Iris pigment epithelial cell (primary cell): ENCODE measurements around the gene FAIM2.

ENCODE experiments used
- DNase-seq: peaks from one replicate; pipeline ENCODE4 v3.0.0-alpha.2; 2011; ENCODE audit warnings: low read depth

FAIM2 gene

DNA sequence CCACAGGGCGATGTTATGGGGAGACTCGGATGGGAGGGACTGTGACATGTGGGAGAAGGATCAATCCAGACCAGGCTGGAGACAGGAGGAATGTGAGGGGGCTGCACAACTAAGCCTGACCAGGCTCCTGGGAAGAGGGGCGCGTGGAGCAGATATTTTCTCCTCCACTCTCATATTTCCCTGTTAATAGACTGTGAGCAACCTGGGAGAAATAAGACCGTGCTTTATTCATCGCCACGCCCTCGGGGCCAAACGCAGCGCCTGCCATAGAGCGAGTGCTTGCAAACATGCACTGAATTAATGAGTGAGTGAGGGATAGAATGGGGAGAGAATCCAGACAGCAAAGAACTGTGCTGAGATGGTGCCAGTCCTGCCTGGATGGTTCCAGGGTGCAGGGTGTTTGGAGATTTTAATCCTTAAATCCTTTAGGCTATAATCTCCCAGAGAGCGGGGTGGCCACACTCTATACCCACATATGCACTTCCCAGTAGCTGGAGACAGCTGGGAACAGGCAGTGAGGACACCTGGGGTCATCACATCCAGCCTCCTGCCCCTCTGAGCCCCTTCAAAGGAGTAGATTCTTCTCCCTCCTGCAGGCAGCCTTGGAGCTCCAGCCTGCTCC, 13.6 kb upstream of the FAIM2 start:
- DNase-seq = no peak

DNA sequence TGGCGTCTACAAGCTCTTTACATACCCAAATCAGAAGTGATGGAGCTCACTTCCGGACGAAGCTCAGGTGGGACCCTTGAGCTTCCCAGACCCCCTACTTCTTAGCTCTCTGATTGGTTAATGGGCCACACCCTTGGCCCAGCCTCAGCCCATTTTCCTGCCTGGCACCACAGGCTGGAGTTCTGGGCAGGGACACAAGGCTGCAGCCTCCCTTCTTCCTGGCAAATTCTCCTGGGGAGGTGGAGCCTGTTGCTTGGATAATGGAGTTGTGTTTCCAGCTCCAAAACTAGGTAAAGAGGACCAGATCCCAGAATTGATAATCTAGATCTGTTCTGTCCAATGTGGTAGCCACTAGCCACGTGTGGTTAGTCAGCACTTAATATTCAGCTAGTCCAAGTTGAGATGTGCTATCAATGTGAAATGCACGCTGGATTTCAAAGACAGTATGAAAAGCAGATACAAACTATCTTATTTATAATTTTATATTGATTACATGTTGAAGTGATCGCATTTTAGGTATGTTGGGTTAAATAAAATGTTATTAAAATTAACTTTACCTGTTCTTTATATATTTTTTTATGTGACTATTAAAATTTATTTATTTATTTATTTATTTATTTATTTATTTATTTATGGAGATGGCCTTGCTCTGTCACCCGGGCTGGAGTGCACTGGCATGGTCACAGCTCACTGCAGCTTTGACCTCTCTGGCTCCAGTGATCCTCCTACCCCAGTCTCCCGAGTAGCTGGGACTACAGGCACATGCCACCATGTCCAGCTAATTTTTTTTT, 12.6 kb upstream of the FAIM2 start:
- no peak for DNase-seq

DNA sequence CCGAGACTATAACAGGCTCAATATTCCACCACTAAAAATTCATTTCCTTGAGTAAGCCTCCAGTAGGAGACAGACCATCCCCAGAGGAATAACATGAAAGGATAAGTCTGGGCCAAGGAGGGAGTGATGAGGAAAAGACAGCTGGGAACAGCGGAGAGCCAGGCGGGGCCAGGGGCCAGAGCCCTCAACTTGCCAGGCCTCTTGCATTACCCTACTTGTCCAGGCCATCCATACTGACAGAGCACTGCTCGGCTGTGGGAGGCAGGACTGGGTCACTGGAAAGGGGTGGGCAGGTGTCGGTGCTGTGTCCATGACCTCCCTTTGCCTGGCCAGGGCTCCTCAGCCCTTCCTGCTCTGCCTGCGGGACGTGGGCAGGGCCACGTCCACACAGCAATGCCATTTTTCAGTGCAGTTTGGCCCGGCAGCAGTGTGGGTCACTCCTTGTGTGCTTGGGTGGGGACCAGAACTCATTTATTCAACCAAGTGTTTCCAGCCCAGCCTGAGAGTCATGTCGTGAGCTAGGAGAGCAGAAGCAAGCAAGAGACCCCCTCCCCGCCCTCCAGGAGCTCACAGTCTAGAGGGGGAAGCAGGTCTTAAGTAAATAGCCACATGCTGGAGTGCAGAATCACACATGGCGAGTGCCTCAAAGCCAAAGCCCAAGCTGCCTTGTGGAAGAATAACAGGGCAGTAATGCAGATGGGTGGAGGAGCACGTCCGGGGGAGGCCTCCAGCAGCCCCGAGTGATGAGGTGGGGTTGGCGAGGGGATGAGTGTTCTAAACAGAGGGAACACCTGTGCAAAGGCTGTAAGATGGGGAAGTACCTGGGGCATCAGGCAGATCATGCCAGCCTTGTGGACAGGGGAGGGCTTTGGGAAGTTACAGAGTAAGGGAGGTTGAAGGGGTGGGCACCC, 8.9 kb upstream of the FAIM2 start:
- no peak for DNase-seq

DNA sequence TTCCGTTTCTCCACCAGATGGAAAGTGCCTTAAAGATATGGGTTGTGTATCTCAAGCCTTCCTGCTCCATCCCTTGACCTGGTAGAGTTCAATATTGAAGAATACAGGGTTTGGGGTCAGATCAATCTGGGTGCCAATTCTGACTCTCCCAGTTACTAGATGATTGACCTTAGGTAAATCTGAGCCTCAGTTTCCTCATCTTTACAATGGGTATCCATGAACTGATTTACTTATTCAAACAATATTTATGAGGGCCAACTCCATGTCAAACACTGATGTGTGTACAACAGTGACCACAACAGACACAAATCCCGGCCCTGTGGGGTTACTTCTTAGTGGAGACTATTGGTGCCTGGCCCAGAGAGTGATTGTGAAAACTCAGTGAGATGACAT, 7.5 kb upstream of the FAIM2 start:
- no peak for DNase-seq

DNA sequence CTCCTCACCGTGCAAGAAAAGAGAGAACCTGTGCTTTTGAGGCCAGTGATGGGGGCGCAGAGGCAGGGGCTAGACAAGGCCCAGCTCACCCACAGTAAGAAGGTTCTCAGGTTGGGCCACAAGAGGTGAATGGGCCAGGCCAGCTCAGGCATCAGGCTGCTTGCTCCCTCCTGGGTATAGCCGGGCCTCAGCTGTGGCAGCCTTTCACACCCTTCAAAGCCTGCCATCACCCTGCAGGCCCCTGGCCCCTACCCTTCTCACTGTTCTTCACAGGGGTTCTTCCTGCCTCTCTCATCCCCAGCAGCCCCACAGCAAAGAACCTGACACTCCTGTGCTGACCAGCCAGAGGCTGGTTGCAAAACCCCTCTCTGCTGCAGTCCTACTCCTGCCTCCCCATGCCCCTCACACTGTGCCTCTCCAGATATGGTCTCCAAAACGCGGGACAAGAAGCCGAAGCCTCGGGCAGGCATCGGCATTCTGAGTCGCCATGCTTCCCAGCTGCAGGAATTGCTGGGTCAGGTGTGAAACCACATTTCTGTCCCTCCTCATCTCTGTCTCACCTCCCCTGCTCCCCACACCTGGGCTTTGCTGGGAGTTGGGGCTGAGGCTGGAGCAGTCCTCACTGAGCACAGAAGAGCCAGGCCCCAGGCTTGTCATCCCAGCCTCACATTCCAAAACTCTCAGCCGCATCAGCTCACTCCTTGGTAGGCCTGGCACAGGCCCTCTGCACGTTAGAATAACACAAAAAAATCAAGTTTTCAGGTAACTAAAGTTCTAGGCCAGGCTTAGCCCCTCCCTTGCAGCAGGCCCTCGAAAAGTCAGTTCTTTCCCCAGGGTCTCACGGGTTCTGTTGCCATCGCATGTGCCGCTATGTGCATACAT, 6.9 kb upstream of the FAIM2 start:
- DNase-seq = no peak

DNA sequence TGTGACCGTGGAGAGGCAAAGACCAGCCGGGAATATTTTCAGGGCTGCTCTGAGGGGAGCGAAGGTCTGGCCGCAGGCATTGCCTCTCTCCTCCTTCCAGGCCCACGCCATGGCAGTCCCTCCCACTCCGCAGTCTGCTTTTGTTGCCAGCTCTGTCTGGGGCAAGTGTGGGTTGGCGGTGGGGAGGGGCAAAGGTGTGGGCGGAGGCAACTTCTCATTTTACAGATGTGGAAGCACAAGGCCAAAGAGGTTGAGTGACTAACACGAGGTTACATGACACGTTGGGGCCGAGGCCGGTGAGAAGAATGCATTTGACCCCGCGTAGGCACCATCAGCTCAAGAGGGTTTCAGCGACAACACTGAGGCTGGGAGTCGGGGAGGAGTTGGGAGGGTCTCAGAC, 6.1 kb upstream of the FAIM2 start:
- peak; percentile 79 for DNase-seq

DNA sequence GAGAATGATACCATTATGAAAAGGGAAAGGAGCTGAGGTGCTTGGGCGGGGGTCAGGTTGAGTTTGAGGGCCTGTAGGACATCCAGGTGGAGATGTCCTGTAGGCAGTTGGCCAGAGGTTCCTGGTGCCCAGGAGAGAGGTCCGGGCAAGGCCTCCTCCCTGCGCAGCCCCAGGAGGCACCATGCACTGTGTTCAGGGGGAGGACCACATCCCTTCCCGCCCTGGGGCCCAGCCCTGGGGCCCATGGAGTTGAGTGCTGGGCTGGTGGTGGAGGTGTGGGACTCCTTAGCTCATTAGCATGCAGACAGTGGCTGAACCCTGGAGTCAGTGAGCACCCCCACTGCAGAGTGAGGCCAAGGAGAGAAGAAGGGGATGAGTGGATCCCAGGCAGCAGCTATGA, 5.7 kb upstream of the FAIM2 start:
- DNase-seq = no peak

DNA sequence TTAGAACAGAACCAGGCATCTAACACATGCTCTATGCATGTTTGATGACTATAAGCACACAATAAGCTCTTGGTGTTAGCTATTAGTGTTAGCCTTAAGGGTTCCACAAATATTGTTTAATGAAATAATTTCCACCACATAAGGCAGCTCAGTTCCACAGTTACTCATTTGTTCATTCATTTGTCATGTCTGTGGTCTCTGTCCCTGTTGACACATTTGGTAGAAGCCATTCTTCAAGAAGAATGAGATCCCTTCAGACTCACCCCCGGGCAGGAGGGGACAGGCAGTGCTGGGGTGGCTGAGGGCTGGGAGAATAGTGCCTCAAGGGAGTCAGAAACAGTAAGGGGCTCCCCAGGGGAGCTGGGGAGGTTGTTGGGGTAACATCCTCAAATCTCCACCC, 3.7 kb upstream of the FAIM2 start:
- no peak for DNase-seq

DNA sequence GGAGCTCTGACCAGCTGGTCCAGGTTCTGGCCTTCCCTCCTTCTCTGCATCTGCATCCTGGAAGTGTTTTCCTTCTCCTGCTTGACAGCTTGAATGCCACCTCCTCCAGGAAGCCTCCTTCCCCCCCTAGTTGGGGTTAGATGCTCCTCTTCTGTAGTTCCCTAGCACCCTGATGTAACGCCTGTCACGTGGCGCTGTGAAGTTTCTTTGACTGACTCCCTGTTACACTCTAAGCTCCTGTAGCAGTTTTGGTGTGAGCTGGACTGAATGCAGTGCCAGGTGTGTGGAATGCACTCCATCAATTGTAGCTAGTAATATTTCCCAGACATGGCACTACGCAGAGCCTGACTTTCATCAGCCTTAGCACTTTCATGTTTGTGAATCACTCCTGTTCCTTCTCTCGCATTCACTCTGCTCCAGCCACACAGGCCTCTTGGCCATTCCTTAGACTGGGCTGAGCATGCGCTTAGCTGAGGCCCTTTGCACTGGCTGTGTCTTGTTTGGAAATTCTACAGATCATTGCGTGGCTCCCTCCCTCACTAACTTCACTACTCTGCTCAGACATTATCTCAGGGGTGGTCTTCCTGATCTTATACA, 2.1 kb upstream of the FAIM2 start:
- DNase-seq = no peak

DNA sequence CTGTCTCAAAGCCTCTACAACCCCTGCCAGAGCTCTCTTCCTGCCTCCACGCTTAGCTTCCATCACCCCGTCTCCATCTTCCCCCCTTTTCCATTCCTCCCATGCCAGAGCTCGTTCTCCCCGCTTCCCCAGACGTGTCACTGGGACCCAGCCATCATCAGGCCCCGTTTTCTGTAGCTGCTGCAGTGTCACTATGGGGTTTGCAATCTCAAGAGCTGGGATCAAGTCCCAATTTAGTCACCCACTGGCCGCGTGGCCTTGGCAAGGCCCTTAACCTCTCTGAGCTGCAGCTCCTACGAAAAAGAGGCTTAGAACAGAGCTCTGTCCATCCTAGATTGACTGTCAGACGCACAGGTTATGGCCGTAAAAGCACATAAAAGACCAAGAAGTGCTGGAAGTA, 901 bp upstream of the FAIM2 start:
- no peak for DNase-seq

DNA sequence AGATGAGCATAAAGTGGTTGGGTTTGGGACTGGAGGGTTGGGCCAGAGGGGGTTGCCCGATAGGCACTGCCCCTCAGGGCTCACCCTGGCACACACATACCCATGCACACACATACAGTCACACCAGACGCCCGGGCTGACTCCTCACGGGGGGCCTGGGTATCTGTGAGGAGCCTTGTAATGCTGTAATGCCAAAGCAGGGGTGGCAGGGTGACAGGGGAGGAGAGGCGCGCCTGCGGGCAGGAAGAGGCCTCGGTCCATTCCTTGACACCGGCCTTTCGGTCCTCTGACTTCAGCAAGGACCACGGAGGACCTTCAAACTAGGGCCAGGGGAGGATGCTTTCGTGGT, 375 bp downstream of the FAIM2 start:
- DNase-seq = no peak

DNA sequence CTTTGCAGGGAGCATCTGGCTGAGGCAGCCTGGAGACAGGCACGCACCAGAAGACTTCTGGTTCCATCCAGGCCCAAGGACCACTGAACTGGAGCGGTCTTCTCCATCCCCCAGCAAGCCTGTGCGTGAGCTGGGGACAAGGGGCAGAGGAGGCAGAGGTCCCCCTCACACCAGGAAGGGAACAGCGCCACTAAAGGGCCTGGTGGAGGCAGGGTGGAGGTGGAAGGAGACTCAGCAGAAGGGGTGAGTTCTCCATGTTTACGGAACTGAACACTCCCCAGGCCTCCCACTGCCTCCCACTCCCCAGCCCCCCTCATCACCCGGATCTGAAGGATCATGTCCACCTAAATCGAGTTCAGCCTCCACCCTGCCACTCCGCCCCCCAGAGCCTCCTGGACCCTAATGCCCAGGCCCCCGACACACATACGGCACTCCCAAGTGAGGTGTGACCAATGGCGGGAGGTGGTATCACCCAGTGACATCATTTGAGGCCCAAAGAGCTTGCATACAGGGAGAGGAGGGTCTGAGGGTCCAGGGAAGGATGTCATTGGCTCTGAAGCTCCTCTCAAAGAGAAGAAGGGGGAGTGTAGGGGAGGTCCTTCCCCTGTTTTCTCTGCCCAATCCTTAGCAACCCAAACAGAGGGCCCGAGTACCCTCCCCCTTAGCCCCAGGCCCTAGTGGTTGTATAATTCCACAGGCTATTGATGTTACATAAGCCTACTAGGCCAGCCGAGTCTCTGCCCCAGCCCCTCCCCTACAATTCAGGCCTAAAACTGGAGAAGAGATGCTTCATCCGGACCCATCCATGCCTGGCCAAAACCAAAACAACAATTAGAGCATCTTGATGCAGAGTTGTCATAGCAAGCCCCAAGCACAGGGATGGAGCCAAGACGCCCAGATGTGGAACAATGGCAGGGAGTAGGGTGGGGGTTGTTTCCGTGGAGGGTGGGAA, 1.0 kb downstream of the FAIM2 start:
- DNase-seq = no peak

DNA sequence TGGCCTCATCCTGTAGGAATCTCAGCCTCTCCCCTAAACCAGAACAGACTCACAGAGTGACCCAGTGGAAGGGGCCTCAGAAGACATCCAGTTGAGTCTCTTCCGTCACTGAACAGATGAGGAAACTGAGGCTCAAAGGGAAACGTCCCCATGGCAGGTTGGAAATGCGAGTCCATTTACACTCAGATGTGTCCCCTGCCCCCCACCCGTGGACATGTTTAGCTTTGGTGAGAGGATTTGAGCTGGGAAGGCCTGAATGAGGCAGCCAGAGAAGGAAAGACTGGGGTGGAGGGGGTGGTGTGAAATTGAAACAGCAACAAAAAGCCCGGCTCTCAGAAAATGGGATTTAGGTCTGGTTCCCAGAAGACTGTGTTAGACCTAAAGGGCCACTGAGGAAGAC, 1.7 kb downstream of the FAIM2 start:
- DNase-seq = no peak

DNA sequence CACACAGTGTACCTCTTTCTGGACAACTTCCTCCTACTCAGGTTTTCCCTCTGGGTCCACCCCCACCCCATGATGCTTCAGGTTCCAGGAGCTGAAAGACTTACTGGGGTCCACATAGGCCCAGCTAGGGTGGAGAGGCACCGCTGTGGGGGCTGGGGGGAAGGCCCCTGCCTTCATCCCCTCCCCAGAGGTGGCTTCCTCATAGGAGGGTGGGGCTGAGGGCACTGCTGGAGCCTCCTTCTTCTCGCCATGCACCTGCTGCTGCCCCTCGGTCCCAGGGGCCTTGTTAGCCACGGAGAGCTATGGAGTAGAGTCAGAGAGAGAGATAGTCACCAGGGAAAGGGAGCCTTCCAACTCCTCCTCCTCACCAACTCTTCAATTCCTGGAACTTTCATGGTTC, 2.7 kb downstream of the FAIM2 start:
- DNase-seq = no peak

DNA sequence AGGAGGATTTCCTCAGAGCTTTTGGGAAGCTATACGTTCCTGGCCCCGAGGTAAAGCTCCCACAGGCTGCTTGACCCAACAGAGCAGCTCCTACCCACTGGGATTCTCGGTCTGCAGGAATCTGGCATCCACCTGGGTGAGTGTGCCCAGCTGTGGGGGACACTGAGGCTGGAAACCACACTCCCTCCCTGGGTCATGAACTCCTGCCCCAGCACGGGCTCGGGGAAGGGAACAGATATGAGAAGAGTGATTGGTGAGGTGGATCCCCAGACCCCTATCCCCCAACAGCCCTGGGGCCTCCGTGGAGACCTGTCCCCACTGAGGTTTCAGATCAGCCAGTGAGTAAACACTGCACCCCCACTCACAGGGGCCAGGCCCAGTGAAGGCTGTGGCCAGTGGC, 3.3 kb downstream of the FAIM2 start:
- DNase-seq = no peak

DNA sequence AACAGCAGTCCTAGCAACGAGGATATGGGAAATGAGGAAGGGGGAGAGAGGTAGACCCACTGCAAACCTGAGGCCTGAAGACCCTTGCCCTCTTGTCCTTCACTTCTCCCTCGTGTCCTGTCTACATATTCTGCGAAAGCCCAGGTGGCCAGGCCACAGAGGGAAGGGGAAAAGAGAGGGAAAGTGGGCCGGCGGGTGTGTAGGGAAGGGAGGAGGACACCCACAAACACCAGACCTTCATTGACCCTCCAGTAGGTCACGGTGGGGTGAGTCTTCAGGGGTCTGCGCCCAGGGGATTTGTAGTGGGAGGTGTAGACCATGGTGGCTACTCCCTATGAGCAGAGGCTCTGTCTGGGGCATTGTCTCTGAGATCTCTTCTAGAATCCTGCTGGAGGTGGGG, 3.8 kb downstream of the FAIM2 start:
- DNase-seq = no peak

DNA sequence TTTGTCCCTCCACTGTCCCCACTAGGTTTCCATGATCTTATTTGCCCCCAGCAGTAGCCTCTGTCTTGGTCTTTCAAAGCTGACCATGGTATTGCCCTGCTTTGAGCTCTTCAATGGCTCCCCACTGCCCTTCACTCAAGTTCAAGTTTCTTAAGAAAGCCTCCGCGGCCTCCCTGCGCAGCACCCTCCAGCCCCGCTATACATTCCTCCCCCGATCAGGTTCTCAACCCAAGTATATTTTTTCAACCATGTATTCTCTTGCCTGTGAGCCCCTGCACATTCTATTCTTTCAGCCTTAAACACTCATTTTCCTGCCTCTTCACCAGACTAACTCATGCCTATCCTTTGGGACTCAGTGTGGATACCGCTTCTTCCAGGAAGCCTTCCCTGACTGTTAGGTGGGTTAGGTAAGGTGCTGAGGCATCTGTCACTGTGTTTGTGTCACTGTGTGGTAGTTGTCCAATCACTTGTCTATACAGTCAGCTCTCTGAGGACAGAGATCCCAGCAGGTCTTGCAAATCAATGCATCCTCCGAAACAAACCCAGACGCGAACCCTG, 4.3 kb downstream of the FAIM2 start:
- no peak for DNase-seq

DNA sequence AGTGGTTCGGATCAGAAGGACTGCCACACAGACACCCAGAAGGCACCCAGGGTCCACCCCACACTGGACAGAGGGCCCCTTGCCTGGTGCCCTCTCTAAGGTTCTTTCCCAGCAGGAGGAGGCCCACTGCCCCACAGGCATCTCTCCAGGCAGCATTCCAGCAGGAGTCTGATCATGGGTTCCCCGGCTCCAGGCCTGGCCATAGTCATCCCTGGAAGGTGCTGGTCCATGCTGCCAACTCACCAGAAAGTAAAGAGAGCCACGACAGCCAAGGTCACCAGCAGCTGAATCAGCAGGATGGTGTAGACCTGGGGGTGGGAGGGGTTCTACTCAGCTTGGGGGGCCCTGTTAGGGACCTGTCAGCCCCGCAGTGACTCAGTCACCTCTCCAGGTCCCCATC, 6.4 kb downstream of the FAIM2 start:
- DNase-seq = no peak

DNA sequence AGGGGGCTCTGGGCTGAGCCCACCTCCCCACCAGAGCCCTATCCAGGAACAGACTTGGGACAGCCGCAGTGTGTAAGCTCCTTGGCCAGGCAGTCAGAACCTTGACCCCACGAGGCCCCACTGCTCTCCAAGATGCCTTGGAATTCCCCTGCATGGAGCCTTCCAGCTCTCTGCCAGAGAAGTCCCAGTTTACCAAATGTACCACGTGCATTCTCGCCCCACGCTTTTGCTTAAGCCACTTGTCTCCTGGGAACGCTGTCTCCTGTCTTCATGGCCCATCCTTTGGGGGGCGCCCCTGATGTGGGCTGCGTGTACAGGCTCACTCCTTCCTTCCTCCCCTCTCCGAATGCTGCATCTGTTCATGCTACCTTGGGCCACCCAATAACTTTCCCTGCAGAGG, 7.9 kb downstream of the FAIM2 start:
- no peak for DNase-seq

DNA sequence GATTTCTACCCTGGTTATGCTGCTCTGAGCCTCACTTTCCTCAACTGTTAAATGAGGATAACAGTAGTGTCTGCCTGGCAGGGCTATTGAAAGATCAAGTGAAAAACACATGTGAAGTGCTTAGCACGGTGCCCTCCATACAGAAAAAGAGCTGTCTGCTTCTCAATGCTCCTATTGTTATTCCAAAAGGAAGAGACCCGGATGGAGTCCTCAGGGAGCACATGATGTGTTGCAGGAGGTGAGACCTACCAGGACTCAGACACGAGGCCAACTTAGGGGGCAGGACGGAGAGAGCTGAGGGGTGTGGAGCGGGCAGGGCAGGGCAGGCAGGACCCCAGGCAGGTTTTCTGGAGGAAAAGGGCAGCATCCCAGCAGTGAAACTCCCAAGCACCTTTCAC, 8.9 kb downstream of the FAIM2 start:
- DNase-seq = no peak
